ENCODE measurements around the gene TMEM91. TPM values are rescaled to one million over a fixed set of nuclear protein-coding genes. Genes with fewer than 3 reads are reported as not detected.

TMEM91 gene
- total and polyA plus RNA-seq, 9 of the 15 experiments (the other 6 are each of a cell fraction or from before 2014, with no cell fraction given), result 1.2 to 5.2 (median 2.7) TPM

- ChIA-PET POLR2A (interaction anchor here (1.1 to 1.2 kb wide), 2 partner anchors 12 kb away, joined by 3 to 4 read pairs; no protein-coding TSS in a partner anchor), CTCF (ENCODE audit: low intra/inter-chr PET ratio) (no interaction called here)
- Histone ChIP-seq H3K9me1 (ENCODE audit: control insufficient read depth, insufficient read depth, low read length) (no peaks in the 10 kb centered on the region), H2AFZ (ENCODE audit: low read depth, low read length) (no peak overlapping the region), H3K9ac (ENCODE audit: insufficient read depth in 1 of 2, low read depth in 2 of 2, low read length in 2 of 2) (0 out of 4 replicates have a peak overlapping the region, but pooled peaks of 1 of the 2 experiments have one; percentile 60), H3K4me3 (no peak overlapping the region), H3K79me2 (ENCODE audit: control insufficient read depth, insufficient read depth, low read length) (no peaks in the 10 kb centered on the region), H4K20me1 (replicated peaks; ENCODE audit: control insufficient read depth, insufficient read depth, low read length) (no peaks in the 10 kb centered on the region), H3K36me3 (ENCODE audit: control insufficient read depth, insufficient read depth, low read length) (peaks cover 30% of the 10 kb centered on the region; the same call in 1 of the 3 replicates), H3K27ac (ENCODE audit: extremely low read depth, low read depth, low read length) (no peak overlapping the region), H3K9me3 (replicated peaks; ENCODE audit: control insufficient read depth, insufficient read depth, low read depth, low read length) (no peaks in the 10 kb centered on the region), H3K27me3 (ENCODE audit: control insufficient read depth in 2 of 2, insufficient read depth in 2 of 2, low read length in 2 of 2) (no peaks in the 10 kb centered on the region), H3K4me2 (ENCODE audit: insufficient read depth, low read length) (no peak overlapping the region), H3K4me1 (replicated peaks in 1 of 2; ENCODE audit: control insufficient read depth in 2 of 2, insufficient read depth in 2 of 2, low read length in 2 of 2) (peaks cover 7 to 12% of the 10 kb centered on the region in 2 experiments; a peak in 4 of 5 replicates)
- TF ChIP-seq NUFIP1 (IDR thresholded peaks at IDR 0.05; ENCODE audit: partially characterized antibody) (no peak), ZKSCAN1 (IDR thresholded peaks at IDR 0.05; ENCODE audit: low read depth, low read length) (peak; percentile 70)
- in situ Hi-C loops (cut with MboI), result no loop called here
- ATAC-seq (no peak), DNase-seq (ENCODE audit: extremely low read depth in 1 of 4, low spot score in 3 of 4) (no peak), FAIRE-seq (no peak)
- intact Hi-C loops (cut with micrococcal nuclease), result no loop called here
- BruUV-seq (replicated peaks), result no TSS peak
- 79% methylated on average over 8 of the region's 9 CpGs for WGBS (ENCODE audit: insufficient coverage, low coverage, missing lambda C conversion rate)
These were observed 35.0 kb downstream of the TMEM91 start for GRCh38 chr19:41411100-41411967.

GRCh38 chr19:41411968-41412265, 35.6 kb downstream of the TMEM91 start:
- TF ChIP-seq RUNX1 (IDR thresholded peaks at IDR 0.05; ENCODE audit: low read depth) (no peak), ZNF512 (tag; IDR thresholded peaks at IDR 0.05) (no peak), NR1H2 (CRISPR knock-in tag; IDR thresholded peaks at IDR 0.05) (no peak), RFX5 (IDR thresholded peaks at IDR 0.05; ENCODE audit: low read depth, low read length) (no peak), PYGO2 (tag; IDR thresholded peaks at IDR 0.05) (no peak), CCAR2 (IDR thresholded peaks at IDR 0.05; ENCODE audit: low read depth, low read length) (no peak)
- no TSS peak for BruUV-seq (replicated peaks)
- CTCF ChIA-PET (ENCODE audit: low intra/inter-chr PET ratio), result no interaction called here
- 75% methylated on average over 11 of the region's 11 CpGs for WGBS (ENCODE audit: insufficient coverage, low coverage, missing lambda C conversion rate)
- Histone ChIP-seq H3K4me2 (ENCODE audit: insufficient read depth, low read length) (no peak overlapping the region), H3K4me3 (no peak overlapping the region), H3K36me3 (ENCODE audit: control insufficient read depth, insufficient read depth, low read length) (peaks cover 30% of the 10 kb centered on the region; the same call in 1 of the 3 replicates), H3K4me1 (replicated peaks in 1 of 2; ENCODE audit: control insufficient read depth in 2 of 2, insufficient read depth in 2 of 2, low read length in 2 of 2) (peaks cover 7 to 12% of the 10 kb centered on the region in 2 experiments; a peak in 4 of 5 replicates), H3K79me2 (ENCODE audit: control insufficient read depth, insufficient read depth, low read length) (no peaks in the 10 kb centered on the region), H3K27ac (ENCODE audit: extremely low read depth, low read depth, low read length) (no peak overlapping the region), H3K9ac (ENCODE audit: insufficient read depth in 1 of 2, low read depth in 2 of 2, low read length in 2 of 2) (peak overlapping the region in 1 of 2 experiments; percentile 60; a peak in 1 of 4 replicates), H2AFZ (ENCODE audit: low read depth, low read length) (no peak overlapping the region), H3K27me3 (ENCODE audit: control insufficient read depth in 2 of 2, insufficient read depth in 2 of 2, low read length in 2 of 2) (no peaks in the 10 kb centered on the region), H4K20me1 (replicated peaks; ENCODE audit: control insufficient read depth, insufficient read depth, low read length) (no peaks in the 10 kb centered on the region), H3K9me3 (replicated peaks; ENCODE audit: control insufficient read depth, insufficient read depth, low read depth, low read length) (no peaks in the 10 kb centered on the region), H3K9me1 (ENCODE audit: control insufficient read depth, insufficient read depth, low read length) (no peaks in the 10 kb centered on the region)
- no peak for DNase-seq (ENCODE audit: extremely low read depth in 1 of 4, low spot score in 3 of 4)
- in situ Hi-C loops (cut with MboI) (no loop called here), intact Hi-C loops (cut with micrococcal nuclease) (no loop called here)
- ATAC-seq, result no peak
- POLR2A ChIA-PET, result interaction anchor here (0.8 to 1.1 kb wide), 2 partner anchors 13 to 27 kb away, joined by 4 read pairs; no protein-coding TSS in a partner anchor
- FAIRE-seq, result no peak

Measured in K562 (cell line).